Esophagus muscularis mucosa (tissue), 4 donors: Measurements from ENCODE around the gene LRRC34.

Experiments
- EP300 ChIP-seq: sonication (generic); formaldehyde crosslinking; IDR thresholded peaks from one replicate; pipeline ENCODE4 v1.6.1; 2017; ENCODE audit warnings: antibody characterized with exemption
- POLR2A ChIP-seq: fragments of 450-650 bp; IDR thresholded peaks from one replicate; pipeline ENCODE4 v1.6.1; 2017; ENCODE audit warnings: antibody characterized with exemption, moderate library complexity, mild to moderate bottlenecking, low read depth
- POLR2AphosphoS5 ChIP-seq, 2 donors: sonication (generic); formaldehyde crosslinking; IDR thresholded peaks; one replicate each; pipeline ENCODE4 v1.6.1; 2017; ENCODE audit warnings: antibody characterized with exemption in 2 of 2
- TF ChIP-seq, protein P1 (sequence below), 3 experiments: fragments of 200-600 bp in 2 of 3; fragments of 450-650 bp in 1 of 3; sonication (generic) in 2 of 3; IDR thresholded peaks; one replicate each; pipeline ENCODE4 v1.5.1; 2017 to 2019; ENCODE audit warnings: antibody characterized with exemption in 3 of 3, mild to moderate bottlenecking in 2 of 3, moderate library complexity in 1 of 3

DNA sequence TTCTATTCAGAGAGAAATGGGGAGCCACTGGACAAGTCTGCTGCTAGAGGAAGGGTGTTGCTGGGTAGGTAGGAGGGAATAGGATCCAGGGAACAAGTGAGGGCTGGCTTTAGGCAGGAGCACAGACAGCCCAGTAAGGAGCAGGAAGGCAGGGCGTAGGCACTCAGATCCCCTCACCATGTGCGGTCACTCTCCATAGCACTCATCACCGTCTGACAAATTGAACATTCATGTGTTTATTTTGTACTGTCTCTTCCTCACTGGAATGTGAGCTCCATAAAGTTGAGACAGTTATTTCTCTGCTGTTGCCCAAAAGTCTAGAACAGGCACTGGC lies 24.2 kb upstream of the LRRC34 start:
- TF ChIP-seq, protein P1, sequence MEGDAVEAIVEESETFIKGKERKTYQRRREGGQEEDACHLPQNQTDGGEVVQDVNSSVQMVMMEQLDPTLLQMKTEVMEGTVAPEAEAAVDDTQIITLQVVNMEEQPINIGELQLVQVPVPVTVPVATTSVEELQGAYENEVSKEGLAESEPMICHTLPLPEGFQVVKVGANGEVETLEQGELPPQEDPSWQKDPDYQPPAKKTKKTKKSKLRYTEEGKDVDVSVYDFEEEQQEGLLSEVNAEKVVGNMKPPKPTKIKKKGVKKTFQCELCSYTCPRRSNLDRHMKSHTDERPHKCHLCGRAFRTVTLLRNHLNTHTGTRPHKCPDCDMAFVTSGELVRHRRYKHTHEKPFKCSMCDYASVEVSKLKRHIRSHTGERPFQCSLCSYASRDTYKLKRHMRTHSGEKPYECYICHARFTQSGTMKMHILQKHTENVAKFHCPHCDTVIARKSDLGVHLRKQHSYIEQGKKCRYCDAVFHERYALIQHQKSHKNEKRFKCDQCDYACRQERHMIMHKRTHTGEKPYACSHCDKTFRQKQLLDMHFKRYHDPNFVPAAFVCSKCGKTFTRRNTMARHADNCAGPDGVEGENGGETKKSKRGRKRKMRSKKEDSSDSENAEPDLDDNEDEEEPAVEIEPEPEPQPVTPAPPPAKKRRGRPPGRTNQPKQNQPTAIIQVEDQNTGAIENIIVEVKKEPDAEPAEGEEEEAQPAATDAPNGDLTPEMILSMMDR (IDR thresholded peaks at IDR 0.05), result no peak
- TF ChIP-seq POLR2AphosphoS5 (IDR thresholded peaks at IDR 0.05), result no peak
- TF ChIP-seq POLR2A, result no peak
- no peak for TF ChIP-seq EP300
